Ishikawa (cell line): ENCODE data around the gene HDAC9.

Experiments used
- CREB1 ChIP-seq: IDR thresholded peaks from 2 replicates; pipeline ENCODE4 v1.6.1; 2012; ENCODE audit warnings: low read depth
- NFIC ChIP-seq: IDR thresholded peaks from 2 replicates; pipeline ENCODE4 v1.6.1; 2012
- TAF1 ChIP-seq: IDR thresholded peaks from 2 replicates; pipeline ENCODE4 v1.6.1; 2012; ENCODE audit warnings: low read depth, mild to moderate bottlenecking
- YY1 ChIP-seq: IDR thresholded peaks from 2 replicates; pipeline ENCODE4 v1.6.1; 2012; ENCODE audit warnings: low read depth
- TF ChIP-seq, protein P1 (sequence below): IDR thresholded peaks from 2 replicates; pipeline ENCODE4 v1.6.1; 2012

DNA sequence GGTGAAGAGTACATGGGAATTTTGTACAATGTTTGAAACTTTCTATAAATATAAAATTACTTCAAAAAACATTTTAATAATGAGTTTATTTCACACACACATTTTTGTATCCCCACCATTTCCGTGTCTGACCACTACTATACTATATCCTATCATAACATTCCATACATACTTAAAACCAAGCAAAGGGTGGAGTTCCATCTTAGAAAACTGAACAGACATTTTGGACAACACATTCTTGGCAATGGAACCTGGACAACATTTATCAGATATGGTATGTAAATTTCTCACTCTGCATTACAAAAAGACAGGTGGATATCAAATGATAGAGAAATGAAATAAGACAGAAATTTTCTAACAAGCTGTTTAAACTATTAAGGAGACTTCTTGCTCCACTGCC is 453.0 kb downstream of the HDAC9 start:
- TF ChIP-seq NFIC, result no peak
- no peak for TF ChIP-seq TAF1
- TF ChIP-seq, protein P1, sequence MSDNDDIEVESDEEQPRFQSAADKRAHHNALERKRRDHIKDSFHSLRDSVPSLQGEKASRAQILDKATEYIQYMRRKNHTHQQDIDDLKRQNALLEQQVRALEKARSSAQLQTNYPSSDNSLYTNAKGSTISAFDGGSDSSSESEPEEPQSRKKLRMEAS, result no peak
- TF ChIP-seq YY1, result no peak
- no peak for TF ChIP-seq CREB1
